Stomach (tissue), 4 donors: ENCODE data around the gene NTN1.
"Not testable (repeated sequence)": the region's sequence is repeated elsewhere in the genome, so short reads cannot be mapped to it uniquely, and the experiment has no call there.

Source experiments
- EP300 ChIP-seq: sonication (generic); formaldehyde crosslinking; IDR thresholded peaks from one replicate; pipeline ENCODE4 v1.6.1; 2017; ENCODE audit warnings: antibody characterized with exemption
- POLR2A ChIP-seq, 4 donors: fragments of 450-650 bp; IDR thresholded peaks; one replicate each; pipeline ENCODE4 v1.6.1; 2016; ENCODE audit warnings: antibody characterized with exemption in 4 of 4, control low read depth in 2 of 4, mild to moderate bottlenecking in 1 of 4, moderate library complexity in 1 of 4
- POLR2AphosphoS5 ChIP-seq, 3 donors: sonication (generic); formaldehyde crosslinking; IDR thresholded peaks; one replicate each; pipeline ENCODE4 v1.6.1; 2016; ENCODE audit warnings: antibody characterized with exemption in 3 of 3
- TF ChIP-seq, protein P1 (sequence below), 7 experiments: fragments of 450-650 bp in 4 of 7; fragments of 200-600 bp in 3 of 7; sonication (generic) in 3 of 7; IDR thresholded peaks; one replicate each; pipeline ENCODE4 v1.5.1; 2016 to 2019; ENCODE audit warnings: antibody characterized with exemption in 7 of 7, control low read depth in 2 of 7, mild to moderate bottlenecking in 1 of 7

DNA sequence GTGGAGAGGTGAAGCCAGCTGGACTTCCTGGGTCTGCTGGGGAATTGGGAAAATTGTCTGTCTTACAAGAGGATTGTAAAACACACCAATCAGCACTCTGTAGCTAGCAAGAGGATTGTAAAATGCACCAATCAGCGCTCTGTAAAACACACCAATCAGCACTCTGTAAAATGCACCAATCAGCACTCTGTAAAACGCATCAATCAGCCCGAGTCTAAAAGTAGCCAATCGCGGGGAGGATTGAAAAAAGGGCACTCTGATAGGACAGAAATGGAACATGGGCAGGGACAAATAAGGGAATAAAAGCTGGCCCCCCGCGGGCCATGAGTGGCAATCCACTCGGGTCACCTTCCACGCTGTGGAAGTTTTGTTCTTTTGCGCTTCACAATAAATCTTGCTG, 130.4 kb downstream of the NTN1 start:
- TF ChIP-seq, protein P1, sequence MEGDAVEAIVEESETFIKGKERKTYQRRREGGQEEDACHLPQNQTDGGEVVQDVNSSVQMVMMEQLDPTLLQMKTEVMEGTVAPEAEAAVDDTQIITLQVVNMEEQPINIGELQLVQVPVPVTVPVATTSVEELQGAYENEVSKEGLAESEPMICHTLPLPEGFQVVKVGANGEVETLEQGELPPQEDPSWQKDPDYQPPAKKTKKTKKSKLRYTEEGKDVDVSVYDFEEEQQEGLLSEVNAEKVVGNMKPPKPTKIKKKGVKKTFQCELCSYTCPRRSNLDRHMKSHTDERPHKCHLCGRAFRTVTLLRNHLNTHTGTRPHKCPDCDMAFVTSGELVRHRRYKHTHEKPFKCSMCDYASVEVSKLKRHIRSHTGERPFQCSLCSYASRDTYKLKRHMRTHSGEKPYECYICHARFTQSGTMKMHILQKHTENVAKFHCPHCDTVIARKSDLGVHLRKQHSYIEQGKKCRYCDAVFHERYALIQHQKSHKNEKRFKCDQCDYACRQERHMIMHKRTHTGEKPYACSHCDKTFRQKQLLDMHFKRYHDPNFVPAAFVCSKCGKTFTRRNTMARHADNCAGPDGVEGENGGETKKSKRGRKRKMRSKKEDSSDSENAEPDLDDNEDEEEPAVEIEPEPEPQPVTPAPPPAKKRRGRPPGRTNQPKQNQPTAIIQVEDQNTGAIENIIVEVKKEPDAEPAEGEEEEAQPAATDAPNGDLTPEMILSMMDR (IDR thresholded peaks at IDR 0.05), result not testable (repeated sequence)
- TF ChIP-seq POLR2AphosphoS5 (IDR thresholded peaks at IDR 0.05); POLR2A (IDR thresholded peaks at IDR 0.05); EP300: not testable (repeated sequence)
